Stimulated activated naive CD4-positive, alpha-beta T cell treated with Interleukin-2 at 50 U/mL for 16 hours (primary cell): Measurements from ENCODE around the gene TSFM.
"Not testable (repeated sequence)": the region's sequence is repeated elsewhere in the genome, so short reads cannot be mapped to it uniquely, and the experiment has no call there.

ENCODE experiments used
- DNase-seq: peaks from one replicate; lab custom pipeline; 2025; lab: John Stamatoyannopoulos, UW

Gene TSFM

GRCh38 chr12:57815177-57816000 is 32.8 kb downstream of the TSFM start:
- DNase-seq = no peak

GRCh38 chr12:57816001-57816854 is 33.6 kb downstream of the TSFM start:
- DNase-seq = no peak

- DNase-seq = no peak
Measured at GRCh38 chr12:57816855-57817151, 34.2 kb downstream of the TSFM start.

GRCh38 chr12:57817261-57817989 is 34.8 kb downstream of the TSFM start:
- no peak for DNase-seq

GRCh38 chr12:57817990-57818331 is 35.4 kb downstream of the TSFM start:
- not testable (repeated sequence) for DNase-seq

GRCh38 chr12:57820119-57820518 is 37.5 kb downstream of the TSFM start:
- DNase-seq = not testable (repeated sequence)

GRCh38 chr12:57821015-57821414 is 38.4 kb downstream of the TSFM start:
- DNase-seq = not testable (repeated sequence)

GRCh38 chr12:57821474-57822214 is 39.1 kb downstream of the TSFM start:
- DNase-seq = no peak

GRCh38 chr12:57822392-57823130 is 40.0 kb downstream of the TSFM start:
- no peak for DNase-seq

GRCh38 chr12:57823131-57823907 is 40.7 kb downstream of the TSFM start:
- no peak for DNase-seq

- no peak for DNase-seq
Measured at GRCh38 chr12:57823908-57824640, 41.5 kb downstream of the TSFM start.

- DNase-seq = no peak
Measured at GRCh38 chr12:57825451-57825850, 42.9 kb downstream of the TSFM start.

- DNase-seq = no peak
Measured at GRCh38 chr12:57826400-57826799, 43.8 kb downstream of the TSFM start.

- DNase-seq = no peak
Measured at GRCh38 chr12:57826966-57827365, 44.4 kb downstream of the TSFM start.

GRCh38 chr12:57829025-57829777 is 46.6 kb downstream of the TSFM start:
- no peak for DNase-seq

- no peak for DNase-seq
Measured at GRCh38 chr12:57830393-57830792, 47.8 kb downstream of the TSFM start.

- no peak for DNase-seq
Measured at GRCh38 chr12:57832966-57833365, 50.4 kb downstream of the TSFM start.

GRCh38 chr12:57833672-57834071 is 51.1 kb downstream of the TSFM start:
- DNase-seq = no peak
